HG02642 (cell line): ENCODE measurements around the gene CD37.
"Not testable (repeated sequence)": the region's sequence is repeated elsewhere in the genome, so short reads cannot be mapped to it uniquely, and the experiment has no call there.

Experiments
- ATAC-seq: cut with Tn5 transposase; IDR thresholded peaks from one replicate; pipeline ENCODE4 v1.9.1; 2021; ENCODE audit warnings: mild to moderate bottlenecking; ENCODE audit not compliant: unreplicated experiment, poor library complexity

The CD37 gene

DNA sequence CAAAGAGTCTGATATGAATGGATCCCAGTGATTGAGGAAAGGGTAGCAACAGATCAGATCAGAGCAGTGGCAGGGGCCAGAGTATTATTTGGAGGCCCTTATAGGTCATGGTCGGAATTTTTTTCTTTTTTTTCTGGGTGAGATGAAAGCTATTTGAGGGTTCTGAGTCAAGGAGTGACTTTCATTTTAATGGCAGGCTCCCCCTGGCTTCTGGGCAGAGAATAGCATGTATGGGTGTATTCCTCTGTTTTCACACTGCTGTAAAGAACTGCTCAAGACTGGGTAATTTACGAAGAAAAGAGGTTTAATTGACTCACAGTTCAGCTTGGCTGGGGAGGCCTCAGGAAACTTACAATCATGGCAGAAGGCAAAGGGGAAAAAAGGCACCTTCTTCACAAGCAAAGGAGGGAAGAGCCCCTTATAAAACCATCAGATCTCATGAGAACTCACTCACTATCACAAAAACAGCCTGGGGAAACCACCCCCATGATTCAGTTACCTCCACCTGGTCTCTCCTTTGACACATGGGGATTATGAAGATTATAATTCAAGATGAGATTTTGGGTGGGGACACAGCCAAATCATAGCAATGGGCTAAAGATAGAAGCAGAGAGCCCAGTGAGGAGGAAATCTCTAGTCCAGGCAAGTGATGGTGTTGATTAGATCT lies 7.2 kb upstream of the CD37 start:
- ATAC-seq = no peak

DNA sequence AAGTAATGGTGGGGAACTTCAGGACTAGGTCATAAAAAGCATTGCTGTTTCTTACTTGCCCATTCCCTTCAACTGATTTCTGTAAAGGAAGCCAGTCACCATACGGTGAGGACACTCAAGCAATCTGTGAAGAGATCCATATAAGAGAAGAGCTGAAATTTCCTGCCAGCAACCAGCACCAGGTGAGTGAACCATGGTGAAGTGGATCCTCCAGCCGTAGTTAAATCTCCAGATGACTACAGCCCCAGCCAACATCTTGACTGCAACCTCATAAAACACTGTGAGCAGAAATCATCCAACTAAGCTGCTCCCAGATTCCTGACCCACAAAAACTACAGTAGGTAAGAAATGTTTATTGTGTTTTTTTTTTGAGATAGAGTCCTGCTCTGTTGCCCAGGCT lies 6.5 kb upstream of the CD37 start:
- ATAC-seq = no peak

DNA sequence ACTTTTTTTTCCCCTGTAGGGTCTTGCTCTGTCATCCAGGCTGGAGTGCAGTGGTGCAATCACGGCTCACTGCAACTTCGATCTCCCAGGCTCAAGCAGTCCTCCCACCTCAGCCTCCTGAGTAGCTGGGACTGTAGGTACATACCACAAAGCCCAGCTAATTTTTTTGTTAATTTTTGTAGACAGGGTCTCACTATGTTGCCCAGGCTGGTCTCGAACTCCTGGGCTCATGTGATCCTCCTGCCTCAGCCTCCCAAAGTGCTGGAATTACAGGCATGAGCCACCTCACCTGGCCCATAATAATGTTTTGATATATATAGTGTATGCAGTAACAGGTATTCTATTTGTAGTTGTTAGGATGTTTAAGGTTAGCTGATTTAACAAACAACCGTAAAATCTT lies 4.0 kb upstream of the CD37 start:
- not testable (repeated sequence) for ATAC-seq

DNA sequence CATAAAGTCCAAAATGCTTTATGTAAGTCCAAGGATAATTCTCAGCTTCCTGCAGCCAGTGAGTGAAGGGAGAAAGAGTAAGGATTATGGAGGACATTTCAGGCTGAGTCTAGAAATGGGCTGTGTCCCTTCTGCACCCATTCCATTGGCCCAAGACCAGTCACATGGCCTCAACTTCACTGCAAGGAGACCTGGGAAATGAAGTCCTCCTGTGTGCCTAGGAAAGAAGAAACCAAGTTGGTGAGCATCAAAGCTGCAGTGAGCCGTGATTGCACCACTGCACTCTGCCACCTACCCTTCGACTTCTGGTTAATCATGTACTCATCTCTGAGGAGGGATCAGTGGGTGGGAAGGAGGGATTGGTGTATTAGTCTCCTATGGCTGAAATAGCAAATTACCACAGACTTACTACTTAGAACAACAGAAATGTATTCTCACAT lies 3.6 kb upstream of the CD37 start:
- ATAC-seq = no peak

DNA sequence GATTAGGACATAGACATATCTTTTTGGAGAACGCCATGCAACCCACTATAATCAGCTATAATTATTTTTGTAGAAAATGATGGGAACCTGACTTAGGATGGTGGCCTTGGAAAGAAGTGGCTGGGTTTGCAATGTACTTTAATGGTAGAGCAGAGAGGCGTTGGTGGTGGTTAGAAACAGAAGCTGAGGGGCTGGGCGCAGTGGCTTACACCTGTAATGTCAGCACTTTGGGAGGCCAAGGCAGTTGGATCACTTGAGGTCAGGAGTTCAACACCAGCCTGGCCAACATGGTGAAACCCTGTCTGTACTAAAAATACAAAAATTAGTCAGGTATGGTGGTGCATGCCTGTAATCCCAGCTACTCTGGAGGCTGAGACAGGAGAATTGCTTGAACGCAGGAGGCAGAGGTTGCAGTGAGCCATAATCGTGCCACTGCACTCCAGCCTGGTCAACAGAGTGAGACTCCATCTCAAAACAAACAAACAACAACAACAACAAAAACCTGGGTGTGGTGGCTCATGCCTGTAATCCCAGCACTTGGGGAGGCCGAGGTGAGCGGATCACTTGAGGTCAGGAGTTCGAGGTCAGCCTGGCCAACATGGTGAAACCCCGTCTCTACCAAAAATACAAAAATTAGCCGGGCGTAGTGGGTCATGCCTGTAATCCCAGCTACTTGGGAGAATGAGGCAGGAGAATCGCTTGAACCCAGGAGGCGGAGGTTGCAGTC lies 2.4 kb upstream of the CD37 start:
- ATAC-seq = not testable (repeated sequence)

DNA sequence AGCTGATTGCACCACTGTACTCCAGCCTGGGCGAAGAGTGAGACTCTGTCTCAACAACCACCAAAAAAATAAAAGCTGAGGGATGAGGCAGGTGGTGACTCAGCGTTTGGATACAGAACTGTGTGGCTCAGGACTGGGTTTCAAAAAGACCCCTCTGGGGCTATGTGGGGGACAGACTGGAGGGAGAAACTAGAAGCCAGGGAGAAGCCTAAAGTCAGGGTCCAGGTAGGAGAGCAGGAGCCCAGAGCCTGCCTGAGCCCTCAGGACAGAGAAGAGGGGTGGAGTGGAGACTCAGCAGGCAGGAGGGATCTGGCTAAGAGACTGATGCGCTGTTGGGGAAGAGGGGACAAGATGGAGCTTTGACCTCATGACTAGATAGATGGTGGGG lies 1.8 kb upstream of the CD37 start:
- no peak for ATAC-seq

DNA sequence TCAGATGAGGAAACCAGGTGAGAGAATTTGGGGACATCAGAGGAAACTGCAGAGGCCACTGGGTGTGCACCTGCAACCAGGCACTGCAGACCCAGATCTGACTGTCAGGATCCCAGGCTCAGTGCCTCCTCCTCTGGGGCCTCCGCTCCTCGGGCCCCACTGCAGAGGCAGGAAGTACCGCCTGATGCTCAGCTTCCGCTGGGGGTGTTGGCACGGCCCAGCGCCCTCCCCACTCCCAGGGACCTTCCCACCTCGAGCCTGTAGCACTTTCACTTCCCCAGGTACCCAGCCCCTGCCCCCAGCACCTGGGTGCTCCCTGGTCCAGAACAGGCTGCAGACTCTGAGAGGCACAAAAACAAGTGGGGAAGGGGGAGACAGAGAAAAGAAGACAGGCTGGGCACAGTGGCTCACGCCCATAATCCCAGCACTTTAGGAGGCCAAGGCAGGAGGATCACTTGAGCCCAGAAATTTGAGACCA lies 1.4 kb upstream of the CD37 start:
- peak; percentile 60 for ATAC-seq

DNA sequence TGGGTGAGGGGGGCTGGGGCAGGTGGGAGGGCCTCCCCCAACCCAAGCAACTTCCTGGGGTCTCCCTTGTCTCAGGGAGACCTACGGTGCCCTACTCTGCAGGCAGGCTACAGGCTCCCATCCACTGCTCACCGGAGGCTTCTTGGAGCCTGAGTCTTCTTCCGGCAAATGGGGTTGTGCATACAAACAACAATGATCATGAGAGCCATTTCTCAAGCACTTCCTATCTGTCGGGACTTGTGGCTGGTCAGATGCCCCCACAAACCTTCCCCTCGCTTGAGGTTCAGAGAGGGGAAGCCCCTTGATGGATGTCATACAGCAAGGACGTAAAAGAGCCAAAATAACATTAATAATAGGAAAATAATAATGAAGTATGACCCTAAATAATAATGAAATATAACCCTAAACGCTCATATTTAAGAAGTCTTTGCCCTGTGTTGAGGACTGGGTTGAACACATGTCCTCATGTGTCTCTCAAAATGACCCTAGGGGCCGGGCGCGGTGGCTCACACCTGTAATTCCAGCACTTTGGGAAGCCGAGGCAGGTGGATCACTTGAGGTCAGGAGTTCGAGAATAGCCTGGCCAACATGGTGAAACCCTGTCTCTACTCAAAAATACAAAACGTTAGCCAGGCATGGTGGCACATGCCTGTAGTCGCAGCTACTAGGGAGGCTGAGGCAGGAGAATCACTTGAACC lies 727 bp downstream of the CD37 start:
- no peak for ATAC-seq

DNA sequence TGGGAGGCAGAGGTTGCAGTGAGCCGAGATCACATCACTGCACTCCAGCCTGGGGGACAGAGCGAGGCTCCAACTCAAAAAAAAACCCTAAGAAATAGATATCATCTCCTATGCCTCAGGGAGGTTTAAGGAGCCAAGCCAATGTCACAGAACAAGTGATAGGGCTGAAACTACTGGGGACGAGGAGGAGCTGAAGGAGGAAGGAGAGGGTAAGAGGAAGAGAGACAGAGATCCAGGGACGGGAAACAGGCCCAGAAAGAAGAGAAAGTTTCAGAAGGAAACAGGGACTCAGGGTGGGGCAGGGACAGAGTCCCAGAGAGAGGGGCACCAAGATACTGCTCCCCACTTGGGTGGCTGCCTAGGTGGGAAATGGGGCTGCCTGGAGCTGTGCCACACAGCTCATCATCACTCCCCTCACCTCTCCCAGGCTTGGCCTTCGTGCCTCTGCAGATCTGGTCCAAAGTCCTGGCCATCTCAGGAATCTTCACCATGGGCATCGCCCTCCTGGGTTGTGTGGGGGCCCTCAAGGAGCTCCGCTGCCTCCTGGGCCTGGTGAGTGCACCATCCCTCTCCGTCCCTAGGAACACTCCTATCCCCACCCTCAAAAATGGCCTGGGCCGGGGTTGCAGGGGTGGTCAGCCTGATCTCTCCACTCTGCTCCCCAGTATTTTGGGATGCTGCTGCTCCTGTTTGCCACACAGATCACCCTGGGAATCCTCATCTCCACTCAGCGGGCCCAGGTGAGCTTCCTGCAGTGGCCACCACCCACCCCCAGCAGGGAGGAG lies 1.5 kb downstream of the CD37 start:
- ATAC-seq = no peak

DNA sequence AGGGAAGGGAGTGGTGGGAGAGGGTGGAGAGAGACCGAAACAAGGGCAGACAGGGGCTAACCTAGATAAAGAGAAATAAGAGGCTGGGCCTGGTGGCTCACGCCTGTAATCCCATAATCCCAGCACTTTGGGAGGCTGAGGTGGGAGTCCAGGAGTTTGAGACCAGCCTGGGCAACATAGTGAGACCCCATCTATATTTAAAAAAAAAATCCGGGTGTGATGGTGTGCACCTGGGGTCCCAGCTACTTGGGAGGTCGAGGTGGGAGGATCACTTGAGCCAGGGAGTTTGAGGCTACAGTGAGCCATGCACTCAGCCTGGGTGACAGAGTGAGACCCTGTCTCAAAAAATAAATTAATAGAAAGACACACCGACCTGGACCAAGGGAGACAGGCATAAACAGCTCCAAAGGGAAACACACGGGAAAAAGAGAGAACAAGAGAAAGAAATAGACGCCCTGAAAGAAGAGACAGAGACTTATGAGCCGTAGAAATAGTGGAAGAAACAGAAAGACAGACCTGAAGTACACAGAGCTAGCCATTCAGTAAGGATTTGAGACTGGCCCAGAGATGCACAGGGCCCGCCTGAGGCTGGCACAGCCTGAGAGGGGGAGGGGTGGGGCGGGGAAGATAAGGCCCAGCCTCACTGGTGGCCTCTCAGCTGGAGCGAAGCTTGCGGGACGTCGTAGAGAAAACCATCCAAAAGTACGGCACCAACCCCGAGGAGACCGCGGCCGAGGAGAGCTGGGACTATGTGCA lies 2.2 kb downstream of the CD37 start:
- no peak for ATAC-seq

DNA sequence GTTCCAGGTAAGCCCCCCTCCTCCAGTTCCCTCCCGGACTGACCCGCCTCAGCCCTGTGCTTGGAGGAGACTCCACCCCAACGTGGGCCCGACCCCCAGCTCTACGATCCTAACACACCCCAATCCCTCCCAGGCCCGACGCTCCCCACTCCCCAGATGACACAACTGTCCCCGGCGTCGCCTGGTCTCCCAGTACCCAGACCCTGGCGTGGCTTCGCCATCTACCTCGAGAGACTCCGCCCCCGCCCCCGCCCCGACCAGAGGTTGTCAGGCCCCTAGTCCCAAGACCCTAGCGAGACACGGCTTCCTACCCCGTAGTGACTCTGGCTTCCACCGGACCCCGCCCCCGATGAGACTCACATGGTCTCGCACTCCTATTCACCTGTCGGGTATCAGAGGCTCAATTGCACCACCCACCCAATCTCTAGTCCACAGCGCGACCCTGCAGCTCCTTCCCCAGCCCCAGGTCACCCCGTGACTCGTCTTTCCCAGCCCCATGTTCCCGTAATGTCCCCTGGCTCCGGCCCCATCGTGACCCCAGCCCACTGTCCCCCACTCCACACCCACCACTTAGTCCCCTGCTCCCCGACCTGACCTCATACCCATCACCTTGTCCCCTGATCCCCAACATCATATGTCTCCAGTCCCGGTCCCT lies 2.9 kb downstream of the CD37 start:
- no peak for ATAC-seq

DNA sequence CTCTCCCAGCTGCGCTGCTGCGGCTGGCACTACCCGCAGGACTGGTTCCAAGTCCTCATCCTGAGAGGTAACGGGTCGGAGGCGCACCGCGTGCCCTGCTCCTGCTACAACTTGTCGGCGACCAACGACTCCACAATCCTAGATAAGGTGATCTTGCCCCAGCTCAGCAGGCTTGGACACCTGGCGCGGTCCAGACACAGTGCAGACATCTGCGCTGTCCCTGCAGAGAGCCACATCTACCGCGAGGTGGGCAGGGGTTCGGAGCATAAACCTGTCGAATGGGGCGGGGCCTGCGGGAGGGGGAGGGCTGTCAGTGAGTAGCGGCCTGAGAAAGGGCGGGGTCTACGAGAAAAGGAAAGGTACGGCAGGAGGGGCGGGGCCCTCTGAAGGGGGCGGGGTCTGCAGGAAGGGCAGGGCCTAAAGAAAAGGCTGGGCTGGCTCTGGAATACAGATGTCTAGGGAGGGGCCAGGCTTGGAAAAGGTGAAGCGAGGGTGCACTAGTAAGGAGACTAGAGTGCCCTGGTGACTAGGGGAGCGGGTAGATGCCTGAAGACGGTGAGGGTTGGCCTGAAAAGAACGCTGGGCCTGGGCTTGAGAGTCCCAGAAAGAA lies 3.6 kb downstream of the CD37 start:
- ATAC-seq = no peak

DNA sequence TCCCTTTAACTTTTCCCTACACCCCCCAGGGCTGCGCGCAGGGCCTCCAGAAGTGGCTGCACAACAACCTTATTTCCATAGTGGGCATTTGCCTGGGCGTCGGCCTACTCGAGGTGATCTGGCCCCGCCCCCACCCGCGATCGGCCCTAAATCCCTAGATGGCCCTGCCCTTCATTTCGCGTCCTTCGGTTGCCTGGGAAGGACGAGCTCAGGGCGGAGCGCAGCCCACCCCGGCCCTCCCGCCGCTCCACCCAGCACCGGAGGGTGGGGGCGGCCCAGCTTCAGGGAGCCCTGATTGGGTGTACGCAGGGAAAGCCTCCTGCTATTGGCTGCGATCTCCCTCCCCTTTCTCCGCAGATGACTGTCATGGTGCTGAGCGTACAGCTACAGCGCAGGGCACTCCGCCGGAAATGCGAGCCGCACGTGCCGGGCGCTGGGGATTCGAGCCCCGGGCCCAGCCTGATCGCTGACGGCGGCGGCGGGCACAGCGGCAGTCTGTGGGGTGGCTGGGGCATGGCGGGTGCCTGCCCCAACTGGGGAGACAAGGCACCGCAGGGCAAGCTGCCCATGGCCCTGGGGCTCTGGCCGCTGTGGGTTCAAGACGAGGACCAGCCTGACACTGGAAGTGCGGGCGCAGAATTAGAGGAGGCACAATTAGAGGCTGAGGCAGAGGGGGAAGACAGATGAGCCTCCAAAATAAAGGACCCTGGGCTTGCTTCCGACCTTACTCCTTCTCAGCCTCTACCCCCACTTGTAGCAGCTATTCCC lies 4.3 kb downstream of the CD37 start:
- no peak for ATAC-seq

DNA sequence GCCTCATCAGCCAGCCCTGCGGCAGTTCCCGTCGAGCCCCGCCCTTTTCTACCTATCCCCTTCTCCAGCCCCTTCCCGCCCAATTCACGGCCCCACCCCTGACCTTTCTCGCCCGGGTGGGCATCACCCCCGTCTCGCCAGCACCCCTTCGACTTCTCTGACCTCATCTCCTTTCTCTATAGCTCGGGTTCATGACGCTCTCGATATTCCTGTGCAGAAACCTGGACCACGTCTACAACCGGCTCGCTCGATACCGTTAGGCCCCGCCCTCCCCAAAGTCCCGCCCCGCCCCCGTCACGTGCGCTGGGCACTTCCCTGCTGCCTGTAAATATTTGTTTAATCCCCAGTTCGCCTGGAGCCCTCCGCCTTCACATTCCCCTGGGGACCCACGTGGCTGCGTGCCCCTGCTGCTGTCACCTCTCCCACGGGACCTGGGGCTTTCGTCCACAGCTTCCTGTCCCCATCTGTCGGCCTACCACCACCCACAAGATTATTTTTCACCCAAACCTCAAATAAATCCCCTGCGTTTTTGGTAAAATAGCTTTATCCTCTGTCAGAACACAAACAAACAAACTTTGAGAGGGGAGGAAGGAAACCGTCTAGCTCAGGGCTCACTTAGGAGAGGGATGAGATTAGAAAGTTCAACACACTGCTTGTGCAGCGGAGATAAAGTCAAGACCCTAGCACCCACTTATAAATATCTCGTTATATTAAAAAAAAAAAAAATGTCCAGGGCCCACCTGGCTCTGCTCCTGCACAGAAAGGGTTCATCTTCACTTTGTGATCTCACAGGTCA lies 5.1 kb downstream of the CD37 start:
- peak; percentile 77 for ATAC-seq

DNA sequence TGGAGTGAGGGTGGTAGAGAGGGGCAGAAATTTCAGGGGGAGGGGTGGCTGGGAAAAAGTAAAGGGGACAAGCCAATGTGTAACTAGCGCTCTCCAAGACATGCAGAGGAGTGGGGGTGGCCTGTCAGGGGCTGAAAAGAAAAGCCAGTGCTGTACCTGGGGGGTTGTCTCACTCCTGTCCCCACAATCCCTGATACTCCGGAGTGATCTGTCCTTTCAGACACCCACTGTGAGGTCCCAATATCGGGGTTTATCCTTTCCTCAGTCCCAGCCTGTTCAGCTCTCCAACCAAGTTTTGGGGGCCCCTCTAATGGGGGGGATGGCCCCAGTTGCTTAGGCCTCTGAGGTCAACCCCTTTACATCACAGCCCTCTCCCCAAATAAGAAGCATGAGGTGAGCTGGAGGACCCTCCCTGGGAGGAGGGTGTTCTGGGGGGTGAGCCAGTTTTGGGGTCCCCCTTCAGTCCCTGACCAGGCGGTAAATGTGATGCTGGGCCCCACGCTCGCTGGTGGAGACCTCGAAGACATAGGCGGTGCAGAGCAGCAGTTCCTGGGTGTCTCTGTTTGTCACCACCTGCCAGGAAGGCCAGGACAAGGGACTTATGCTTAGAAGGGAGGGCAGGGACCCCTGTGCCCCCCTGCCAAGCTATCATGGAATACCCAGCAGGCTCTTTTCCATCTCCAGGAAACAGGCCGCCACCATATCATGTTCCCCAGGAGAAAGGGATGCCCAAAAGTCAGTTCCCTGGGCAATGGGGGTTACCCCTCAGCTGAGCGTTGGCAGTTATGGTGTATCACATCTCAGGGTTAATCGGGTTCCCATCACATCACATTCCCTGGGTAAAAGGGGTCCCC lies 5.9 kb downstream of the CD37 start:
- no peak for ATAC-seq

DNA sequence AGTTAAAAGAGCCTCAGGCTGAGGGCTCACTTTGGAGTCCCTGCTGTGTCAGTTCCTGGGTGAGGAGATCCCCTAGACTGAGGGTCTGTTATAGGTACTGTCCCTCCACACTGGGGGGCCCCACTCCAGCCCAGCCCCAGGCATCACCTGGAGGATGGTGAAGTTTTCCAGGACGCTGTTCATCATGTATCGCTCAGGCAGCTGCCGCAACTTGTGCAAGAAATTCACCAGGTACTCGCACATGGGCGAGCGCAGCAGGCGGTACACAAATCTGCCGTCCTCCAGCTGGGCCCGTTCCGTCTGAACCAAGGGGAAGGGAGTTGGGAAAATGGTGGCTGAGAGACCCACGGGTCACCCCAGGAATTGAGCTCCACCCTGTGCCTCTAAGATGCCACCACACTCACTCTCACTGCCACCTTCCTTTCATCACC lies 7.1 kb downstream of the CD37 start:
- ATAC-seq = no peak

DNA sequence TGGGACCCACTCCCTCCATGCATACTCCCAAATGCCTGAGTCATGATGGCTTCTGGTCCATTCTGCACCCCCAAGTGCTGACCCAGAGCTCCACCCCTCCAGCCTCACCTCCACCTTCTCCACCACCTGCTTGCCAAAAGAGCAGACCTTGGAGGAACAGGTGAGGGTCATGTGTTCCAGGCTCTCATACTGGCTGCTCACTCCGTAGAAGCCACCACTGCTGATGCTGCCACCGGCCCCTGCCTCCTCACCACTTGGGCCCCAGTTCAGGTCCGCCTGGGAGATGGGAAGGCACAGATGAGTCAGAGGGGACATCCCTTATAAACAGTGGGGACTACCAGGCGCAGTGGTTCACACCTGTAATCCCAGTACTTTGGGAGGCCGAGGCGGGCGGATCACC lies 7.9 kb downstream of the CD37 start:
- ATAC-seq = no peak
